HL-60/S4 treated with phorbol 12-myristate 13-acetate at 8.2 ng/mL for 4 days and 3 days (cell line): ENCODE data around the gene DHRS3.

ENCODE experiments used
- in situ Hi-C: fragments of 300-500 bp; cut with MboI; formaldehyde crosslinking; loops from 2 replicates; pipeline ENCODE4 v1.15.0; 2022; ENCODE audit warnings: low sequenced_read_pairs

The DHRS3 gene

DNA sequence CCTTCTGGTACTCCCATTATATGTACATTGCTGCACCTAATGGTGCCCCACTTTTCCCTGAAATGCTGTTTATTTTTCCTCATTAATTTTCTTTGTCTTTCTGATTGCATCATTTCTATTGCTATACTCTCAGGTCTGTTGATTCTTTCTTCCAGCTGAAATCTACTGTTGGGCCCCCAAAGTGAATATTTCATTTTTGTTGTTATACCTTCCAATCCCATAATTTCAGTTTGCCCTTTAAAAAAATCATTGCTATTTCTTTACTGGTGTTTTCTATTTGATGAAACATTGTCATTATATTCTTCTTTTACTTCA is 22.9 kb upstream of the DHRS3 start:
- in situ Hi-C loops, result loop anchor here (25.0 kb wide), 1 partner anchor 529 kb away; no protein-coding TSS in a partner anchor

DNA sequence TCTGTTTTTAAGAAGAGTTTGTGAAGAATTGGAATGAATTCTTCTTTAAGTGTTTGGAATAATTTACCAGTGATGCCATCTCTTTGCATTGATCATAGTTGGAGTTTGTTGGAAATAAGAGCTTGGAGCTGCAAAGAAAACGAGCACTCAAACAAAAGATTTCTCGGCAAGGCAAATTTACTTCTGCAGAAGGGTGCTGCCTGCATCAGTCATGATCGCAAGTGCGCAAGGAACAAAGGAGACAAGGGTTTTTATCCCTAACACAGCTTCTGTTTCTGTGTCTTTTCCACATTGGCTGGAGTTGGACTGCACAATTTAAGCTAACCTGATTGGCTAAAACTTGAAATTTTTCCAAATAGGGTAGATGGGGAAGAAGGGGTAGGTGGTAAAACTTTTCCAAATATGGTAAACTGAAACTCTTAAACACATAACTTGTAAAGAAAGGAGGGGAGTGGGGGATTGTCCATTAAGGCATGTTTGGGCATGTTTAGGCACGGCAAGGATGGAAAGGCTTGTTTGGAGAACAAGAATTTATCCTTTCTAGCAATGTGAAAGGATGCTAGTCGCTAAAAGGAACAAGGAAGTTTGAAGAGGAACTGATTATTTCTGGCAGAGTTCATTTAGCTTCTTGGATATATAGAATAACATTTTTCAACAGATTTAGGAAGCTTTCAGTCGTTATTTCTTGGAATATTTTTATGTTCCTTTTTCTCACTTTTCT is 22.4 kb upstream of the DHRS3 start:
- in situ Hi-C loops, result loop anchor here (25.0 kb wide), 1 partner anchor 528 kb away; no protein-coding TSS in a partner anchor

DNA sequence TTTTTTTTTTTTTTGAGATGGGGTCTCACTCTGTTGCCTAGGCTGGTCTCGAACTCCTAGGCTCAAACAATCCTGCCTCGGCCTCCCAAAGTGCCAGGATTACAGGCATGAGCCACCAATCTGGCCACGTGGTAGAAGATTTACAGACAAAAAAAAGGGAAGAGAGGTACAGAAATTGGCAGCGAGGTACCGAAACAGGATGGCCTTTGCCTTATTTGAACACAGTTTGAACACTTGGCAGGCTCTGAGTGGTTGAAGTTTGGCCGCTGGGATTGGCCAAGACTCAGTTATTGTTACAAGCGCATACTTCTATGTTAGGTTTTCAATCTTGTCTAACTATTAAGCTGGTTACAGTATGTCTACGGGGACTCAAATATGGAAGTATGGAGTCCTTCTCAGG is 19.7 kb upstream of the DHRS3 start:
- in situ Hi-C loops, result loop anchor here (25.0 kb wide), 1 partner anchor 525 kb away; no protein-coding TSS in a partner anchor

DNA sequence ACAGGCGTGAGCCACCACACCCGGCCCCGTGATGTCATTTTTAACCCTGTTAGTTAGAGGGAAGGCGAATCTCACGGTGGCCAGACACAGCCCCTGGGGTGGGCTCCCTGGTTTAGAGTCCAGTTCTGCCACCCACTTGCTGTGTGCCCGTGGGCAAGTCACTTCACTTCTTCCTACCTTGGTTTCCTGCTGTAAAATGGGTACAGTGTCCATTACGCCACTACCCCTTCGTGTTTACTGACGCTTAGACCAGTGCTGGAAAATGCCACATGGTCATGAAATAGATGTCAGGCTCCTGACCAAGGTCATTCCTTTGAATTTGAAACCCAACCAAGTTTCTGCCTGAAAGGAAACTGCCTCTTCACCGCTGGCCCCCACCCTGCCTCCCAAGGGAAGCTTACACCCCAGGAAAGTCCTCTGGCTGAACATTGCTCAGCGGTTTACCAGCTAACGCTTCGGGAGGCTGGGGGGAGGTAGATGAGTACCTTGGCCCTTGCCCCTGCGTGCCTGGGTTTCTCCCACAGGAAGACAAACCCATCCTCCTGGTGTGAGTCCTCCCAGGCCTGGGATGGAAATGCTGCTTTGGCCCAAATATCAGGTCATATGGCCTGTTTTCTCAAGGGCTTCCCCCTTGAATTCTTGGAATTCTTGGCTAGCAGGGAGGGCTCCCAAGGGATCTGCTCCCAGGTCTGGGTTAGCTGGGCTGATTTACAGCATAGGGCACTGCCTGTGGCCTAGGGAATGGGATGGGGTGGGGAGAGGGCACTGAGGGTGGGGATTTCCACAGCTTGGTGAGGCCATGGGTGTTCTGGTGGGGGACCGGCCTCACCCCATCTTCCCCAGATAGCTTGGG is 18.3 kb upstream of the DHRS3 start:
- in situ Hi-C loops, result loop anchor here (25.0 kb wide), 1 partner anchor 524 kb away; no protein-coding TSS in a partner anchor

DNA sequence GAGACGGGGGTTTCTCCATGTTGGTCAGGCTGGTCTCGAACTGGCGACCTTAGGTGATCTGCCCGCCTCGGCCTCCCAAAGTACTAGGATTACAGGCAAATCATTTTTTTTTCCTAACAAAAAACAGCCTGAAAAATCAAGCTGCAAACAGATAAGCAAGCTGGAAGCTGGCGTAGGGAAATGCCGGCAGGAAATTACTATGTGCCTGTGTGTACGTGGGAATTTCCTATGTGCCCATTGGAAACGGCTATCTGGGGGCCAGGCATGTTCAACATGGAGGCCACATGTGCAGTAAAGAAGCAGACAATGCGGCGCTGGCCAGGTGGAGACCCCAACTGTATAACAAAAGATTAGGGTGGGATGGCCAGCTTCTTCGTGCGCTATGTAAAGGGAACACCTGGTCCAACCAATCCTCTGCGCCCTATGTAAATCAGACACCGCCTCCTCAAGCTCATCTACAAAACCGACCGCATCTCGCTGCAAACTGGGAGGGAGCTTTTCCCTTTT is 16.7 kb upstream of the DHRS3 start:
- in situ Hi-C loops, result loop anchor here (25.0 kb wide), 1 partner anchor 522 kb away; no protein-coding TSS in a partner anchor

DNA sequence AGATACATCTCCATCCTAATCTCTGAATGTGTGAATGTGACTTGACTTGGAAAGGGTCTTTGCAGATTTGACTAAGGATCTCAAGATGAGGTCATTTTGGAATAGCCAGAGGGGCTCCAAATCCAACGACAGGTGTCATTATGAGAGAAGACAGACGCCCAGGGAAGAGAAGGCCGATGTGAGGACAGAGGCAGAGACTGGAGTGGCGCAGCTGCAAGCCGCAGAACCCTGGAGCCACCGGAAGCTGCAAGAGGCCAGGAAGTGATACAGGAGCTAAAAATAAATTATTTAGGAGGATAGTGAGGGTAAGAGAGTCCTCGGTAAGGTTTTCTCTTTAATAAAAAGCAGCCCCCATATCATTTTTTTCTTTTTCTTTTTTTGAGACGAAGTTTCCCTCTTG is 16.1 kb upstream of the DHRS3 start:
- in situ Hi-C loops, result loop anchor here (25.0 kb wide), 1 partner anchor 522 kb away; no protein-coding TSS in a partner anchor

DNA sequence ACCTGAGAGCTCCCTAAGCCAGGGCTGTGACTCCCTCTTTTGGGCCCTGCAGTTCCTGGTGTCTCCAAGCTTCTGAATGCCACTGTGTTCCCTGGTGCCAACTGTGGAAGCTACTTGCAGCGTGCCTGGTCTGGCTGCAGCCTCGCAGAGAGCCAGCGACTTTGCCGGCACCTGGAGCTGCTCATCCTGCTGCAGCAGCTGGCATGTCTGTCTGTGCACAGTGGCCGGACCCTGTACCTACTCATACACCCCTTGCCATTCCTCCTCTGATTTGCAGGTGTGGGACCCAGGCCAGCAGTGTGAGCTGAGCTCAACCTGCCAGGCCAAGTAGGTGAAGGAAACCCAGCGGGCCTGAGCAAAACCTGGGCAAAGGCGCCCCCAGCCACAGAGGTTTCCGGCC is 13.6 kb upstream of the DHRS3 start:
- in situ Hi-C loops, result loop anchor here (25.0 kb wide), 1 partner anchor 519 kb away; no protein-coding TSS in a partner anchor

DNA sequence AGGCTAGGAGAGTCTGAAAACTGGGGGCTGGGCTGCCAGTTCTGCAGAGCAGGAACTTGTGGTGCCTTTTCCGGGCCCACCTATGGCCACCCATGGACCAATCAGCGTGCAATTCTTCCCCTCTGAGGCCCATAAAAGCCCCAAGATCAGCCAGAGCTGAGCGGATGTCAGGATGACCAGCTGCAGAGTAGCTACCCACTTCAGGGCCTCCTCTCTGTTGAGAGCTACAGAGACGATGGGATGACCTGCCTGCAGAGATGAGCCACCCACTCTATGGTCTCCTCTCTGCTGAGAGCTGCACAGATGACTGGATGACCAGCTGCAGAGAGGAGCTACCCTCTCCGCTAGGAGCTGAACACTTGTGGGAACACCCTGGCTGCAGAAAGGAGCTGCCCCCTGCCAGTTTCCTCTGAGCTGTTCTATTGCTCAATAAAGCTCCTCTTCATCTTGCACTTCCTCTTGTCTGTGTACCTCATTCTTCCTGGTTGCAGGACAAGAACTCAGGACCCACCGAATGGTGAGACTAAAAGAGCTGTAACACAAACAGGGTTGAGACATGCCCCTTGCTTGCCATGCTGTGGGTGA is 13.0 kb upstream of the DHRS3 start:
- in situ Hi-C loops, result loop anchor here (25.0 kb wide), 1 partner anchor 519 kb away; no protein-coding TSS in a partner anchor

DNA sequence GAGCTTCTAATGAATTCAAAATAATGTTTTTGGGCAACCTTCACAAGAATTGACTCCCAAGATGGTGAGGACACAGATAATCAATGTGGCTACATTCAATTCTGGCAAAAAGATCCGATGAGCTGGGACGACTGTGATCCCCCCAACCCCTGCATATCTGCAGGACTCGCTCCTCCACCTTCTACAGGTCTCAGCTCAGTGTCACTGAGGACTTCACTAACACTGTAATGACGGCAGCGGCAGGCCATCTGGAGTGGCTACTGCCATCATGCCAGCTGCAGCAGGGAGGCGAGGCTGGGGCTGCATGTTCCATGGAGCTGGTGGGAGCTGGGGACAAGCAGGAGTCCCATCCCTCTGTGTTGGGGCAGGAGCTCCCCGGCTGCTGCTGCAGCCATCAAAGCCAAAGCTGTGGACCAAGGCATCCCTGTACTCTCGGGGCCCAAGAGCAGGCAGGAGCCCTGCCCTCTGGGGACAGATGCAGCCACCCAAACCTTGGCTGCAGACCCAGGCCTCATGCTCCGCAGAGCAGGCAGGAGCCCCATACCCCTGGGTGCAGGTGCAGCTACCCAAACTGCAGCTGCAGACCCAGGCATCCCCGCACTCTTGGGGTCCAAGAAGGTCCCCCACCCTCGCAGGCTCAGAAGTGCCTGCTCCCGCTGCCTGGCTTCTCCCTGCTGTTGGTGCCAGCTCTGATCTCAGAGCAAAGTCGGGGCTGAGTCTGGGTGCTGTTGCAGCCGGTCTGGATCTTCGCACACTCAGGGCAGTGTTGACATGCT is 12.2 kb upstream of the DHRS3 start:
- in situ Hi-C loops, result loop anchor here (25.0 kb wide), 1 partner anchor 518 kb away; no protein-coding TSS in a partner anchor

DNA sequence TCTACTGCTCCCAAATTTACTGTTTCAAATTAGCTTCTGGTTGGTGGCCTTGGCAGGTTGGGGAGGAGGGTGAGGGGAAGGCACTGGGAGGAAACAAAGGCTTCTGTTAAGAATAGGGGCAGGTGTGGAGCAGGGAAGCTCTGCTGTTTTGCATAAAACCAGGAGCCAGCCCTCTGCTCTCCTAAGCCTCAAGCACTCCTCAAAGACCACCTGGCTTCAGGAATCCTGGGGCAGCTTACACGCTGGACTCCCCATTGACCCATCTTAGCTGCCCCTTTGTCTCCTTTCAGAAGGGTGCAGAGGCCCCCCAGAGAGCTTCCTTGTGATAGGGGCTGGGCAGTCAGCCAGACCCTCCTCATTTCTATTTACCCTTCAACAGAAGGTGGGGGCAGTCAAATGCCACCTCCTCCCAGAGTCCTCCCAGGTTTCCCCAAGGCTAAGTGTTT is 11.5 kb upstream of the DHRS3 start:
- in situ Hi-C loops, result loop anchor here (25.0 kb wide), 1 partner anchor 517 kb away; no protein-coding TSS in a partner anchor

DNA sequence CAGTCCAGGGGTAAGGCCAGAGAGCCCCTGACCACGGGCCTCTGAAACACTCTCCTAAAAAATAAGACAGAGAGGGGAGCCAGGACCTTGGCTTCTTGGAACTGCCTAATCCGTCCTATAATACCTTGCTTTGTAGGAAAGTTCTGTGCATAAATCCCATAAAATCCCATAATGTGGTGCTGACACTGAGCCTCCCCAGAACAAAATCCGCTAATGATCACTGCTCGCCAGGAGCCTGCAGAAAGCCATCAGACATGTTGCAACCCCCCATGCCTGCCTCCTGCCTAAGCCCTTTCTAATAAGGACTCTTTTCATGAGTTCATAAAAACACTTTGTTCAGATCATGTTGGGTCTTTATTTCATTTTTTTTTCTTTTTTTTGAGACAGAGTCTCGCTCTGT is 9.3 kb upstream of the DHRS3 start:
- in situ Hi-C loops, result loop anchor here (25.0 kb wide), 1 partner anchor 515 kb away; no protein-coding TSS in a partner anchor

DNA sequence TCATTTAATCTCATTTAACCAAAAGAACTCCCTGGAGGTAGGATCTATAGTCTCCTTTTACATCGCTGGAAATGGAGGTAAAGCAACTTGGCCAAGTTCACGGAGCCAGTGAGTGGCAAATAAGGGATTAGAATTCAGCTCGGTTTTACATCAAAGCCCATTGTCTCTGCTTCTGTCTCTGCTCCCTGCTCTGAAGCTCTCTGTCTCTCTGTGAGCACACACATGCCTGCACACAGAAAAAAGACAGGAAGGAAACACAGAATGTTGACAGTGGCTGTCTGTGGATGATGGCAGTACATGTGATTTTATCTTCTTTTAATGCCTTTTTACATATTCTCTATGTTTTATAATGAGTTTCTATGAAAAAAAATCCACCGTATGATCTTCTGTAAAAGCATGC is 8.9 kb upstream of the DHRS3 start:
- in situ Hi-C loops, result loop anchor here (25.0 kb wide), 1 partner anchor 515 kb away; no protein-coding TSS in a partner anchor

DNA sequence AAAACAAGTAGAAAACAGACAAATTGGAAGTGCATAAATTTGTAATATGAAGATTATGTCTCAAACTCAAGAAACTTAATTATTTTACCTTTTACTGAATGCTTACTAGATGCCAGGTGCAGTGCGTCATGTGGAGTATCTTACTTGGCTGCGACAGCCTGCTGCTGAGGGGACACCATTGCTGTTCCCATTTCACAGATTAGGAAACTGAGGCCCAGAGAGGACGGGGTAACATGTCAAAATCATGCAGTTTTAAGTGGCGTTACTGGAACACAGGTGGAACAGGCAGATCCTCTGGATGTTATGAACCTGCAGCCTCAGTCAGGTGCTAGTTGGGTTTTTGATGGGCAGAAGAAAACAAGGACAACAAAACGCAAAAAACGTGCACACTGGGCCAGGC is 7.3 kb upstream of the DHRS3 start:
- in situ Hi-C loops, result loop anchor here (25.0 kb wide), 1 partner anchor 513 kb away; no protein-coding TSS in a partner anchor

DNA sequence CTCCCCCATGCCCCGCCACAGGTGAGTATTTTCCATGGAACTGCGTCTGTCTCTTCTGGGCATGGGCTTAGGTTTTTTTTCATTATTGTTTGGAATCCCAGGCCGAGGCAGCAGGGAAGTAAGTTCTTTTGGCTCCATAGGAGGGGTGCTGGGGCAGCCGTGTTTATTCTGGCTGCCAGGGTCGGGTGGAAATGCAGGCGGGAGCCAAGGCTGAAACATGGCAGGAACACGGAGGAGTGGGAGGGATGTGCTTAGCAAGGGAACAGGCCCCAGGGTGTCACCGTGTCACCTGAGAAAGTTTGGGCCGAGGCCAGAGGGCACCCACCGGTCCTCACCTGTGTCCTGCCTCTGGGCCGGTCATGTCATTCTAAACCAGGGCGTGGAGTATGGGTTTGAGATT is 4.5 kb upstream of the DHRS3 start:
- in situ Hi-C loops, result no loop called here

DNA sequence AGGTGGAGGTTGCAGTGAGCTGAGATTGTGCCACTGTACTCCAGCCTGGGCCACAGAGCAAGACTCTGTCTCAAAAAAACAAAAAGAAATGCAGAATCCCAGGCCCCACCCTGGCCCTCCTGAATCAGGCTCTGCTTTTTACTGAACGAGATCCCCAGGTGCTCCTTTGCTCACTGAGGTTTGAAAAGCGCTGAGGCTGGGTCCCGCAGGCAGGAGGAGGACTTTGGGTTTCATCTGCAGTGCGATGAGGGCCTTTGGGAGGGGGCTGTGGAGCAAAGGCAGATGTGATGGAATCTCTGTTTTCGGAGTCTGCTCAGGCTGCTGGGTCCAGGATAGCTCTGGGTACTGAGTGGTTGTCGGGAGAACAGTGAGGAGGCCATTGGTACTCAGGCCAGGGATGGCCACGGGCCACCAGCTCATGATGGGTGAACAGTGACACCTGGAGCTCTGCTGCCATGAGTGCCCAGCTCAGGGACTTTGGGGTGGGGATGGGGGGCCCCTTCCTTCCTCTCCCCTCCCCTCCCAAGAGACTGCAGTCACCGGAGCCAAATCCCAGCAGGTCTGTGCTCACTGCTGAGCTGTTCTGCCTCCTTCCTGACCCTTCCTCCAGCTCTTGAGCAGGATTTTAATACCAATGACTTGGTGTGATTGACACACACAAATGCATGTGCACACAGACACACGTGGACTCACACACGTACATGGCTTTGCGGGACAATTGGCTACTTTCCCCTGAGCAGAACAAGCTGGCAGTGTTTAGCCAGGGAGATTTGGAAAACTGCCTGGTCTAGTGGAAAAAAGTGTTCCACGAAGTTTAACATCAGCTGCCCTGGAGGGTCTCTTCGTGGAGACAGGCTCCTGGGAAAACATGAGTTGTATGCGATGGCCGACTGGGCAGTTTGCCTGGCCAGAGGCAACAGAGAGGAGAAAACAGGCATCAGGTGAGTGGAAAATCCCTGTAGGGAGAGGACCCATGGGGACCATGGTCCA is 3.6 kb upstream of the DHRS3 start:
- in situ Hi-C loops, result no loop called here

DNA sequence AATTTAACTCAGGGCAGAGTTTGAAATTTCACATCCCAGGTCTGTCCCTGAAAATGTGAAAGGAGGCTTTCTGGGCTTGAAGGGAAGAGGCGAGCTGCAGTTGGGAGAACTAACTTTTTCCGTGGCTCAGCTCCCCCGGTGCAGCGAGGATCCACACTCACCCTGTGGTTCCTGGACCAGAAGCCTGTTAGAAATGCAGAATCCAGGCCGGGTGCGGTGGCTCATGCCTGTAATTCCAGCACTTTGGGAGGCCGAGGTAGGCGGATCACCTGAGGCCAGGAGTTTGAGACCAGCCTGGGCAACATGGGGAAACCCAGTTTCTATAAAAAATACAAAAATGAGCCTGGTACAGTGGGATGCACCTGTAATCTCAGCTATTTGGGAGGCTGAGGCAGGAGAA is 2.9 kb upstream of the DHRS3 start:
- in situ Hi-C loops, result no loop called here

DNA sequence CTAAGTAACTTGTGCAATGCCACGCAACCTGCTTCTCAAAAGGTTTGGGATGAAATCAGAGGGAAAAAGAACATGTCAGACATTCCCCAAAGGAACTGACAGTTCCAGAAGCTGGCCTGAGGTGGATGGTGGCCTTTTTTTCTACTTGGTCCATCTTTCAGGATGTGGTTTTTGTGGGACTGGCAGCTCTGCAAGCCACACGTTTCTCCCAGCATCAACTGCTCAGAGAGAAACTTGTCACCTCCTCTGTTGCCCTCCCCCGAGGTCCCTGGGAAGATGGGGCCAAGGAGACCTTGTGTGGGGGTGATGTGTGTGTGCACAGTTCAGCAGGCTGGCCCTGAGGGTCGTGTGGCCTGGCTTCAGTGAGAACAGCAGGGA is 2.5 kb upstream of the DHRS3 start:
- in situ Hi-C loops, result no loop called here

DNA sequence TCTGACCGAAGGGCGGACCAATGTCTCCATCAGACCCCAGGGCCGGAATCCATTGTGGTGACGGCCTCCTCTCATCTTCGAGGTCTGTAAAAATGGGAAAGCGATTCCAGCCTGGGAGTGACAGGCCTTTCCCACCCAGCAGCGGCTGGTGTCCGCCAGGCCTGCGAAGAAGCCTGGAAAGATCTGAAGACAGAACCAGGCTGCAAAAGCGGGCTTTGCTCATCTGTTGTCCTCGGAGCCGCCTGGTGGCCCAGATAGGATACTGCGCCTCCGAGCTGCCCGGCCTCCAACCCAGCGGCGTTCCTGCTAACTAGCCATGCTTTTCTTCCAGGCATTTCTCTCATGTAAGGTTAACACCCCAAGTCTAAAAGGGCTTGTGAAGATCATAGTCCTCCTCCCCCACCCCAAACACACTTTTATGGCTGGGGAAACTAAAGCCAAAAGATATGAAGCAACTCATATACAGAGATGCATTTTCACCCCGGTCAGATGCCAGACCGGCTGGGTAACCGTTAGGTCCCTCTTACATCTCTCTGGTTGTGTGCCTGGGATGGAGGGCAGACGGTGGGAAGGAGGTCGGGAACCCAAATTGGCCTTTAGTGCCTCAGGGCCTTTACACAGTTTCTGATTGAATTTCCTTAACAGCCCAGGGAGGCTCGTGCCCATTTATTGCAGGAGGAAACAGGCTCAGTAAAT is 1.9 kb upstream of the DHRS3 start:
- in situ Hi-C loops, result no loop called here
